ENCODE results near the gene ZNF430. TPM values are rescaled to one million over a fixed set of nuclear protein-coding genes. Genes with fewer than 3 reads are reported as not detected.

Gene ZNF430
- total and polyA plus RNA-seq, 2 of the 8 experiments (the other 6 are each of a cell fraction or from before 2014, with no cell fraction given), result 4.1 to 16.1 TPM

DNA sequence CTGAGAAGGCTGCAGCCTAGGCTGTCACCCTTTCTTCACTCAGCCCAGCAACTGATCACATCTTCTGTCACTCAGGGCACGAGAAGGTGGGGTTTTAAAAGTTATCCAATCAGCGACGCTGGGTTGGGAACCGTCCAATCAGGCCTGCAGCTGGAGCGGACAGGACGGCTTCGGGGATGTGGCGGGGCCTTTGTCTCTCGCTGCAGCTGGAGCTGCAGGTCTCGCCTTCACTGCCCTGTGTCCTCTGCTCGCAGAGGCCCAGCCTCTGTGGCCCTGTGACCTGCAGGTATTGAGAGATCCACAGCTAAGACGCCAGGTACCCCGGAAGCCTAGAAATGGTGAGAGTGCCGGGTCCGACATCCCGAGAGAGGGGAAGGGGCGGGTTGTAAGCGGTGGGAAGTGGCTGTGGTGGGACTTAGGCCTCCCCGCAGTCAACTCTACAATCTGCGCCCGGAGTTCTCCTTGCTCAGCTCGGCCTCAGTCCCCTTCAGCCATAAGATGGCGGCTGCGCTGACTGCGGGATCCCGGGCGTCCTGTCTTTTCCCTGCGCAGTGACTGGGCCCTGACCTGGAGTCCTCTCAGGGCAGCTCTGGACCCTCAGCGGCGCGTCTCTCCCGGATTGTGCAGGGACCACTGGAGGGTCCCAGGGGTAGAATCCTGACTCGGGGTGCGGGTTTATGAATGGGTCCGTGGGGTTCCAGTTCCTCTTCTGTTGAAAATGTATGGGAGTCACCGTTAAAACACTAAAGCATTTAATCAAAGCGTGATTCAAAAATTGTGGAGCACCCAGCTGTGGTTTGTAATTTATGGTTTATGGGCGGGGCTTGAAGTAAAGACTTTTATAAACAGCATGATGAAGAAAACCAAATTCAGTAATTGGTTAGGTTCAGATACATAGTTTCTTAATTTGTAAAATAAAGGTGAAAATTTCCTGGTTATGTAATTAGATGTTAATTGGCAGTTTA, 61.8 kb downstream of the ZNF430 start, which contains the start of gene ZNF714:
ZNF714 (plus strand) TSS at position 193 of the 965 bp plus-strand sequence. CDS start 16,066 bp downstream, outside the sequence.
- no peak within 1 kb of the TSS for H2BK12ac ChIP-seq (ENCODE audit: low read depth, low read length)
- peak within 1 kb of the TSS; percentile 59 for H3K56ac ChIP-seq (replicated peaks; ENCODE audit: insufficient read length, low read depth, low read length)
- H3K79me2 ChIP-seq (ENCODE audit: control insufficient read depth in 1 of 2, insufficient read depth in 2 of 2, low read length in 2 of 2), result peaks cover 0 to 48% of the 10 kb centered on the region in 2 experiments; a peak in 2 of 4 replicates
- CTCF ChIA-PET (ENCODE audit: partially characterized antibody), result no interaction called here
- no peak within 1 kb of the TSS for H4K91ac ChIP-seq (replicated peaks; ENCODE audit: insufficient read length, low read length)
- H3K4me2 ChIP-seq (ENCODE audit: insufficient read depth in 1 of 2, low read depth in 2 of 2, low read length in 2 of 2), result peak within 1 kb of the TSS; percentile 6 to 62
- H2BK15ac ChIP-seq (ENCODE audit: low read length), result no peak within 1 kb of the TSS
- H3K14ac ChIP-seq (ENCODE audit: insufficient read length), result no peak within 1 kb of the TSS
- H2BK20ac ChIP-seq (ENCODE audit: low read length), result no peak within 1 kb of the TSS
- POLR2A ChIA-PET (ENCODE audit: partially characterized antibody), result interaction anchor here (0.6 to 3.1 kb wide), 23 partner anchors 9 to 473 kb away, joined by 3 to 14 read pairs (median 3); partner anchors contain the start of genes ZNF430, ZNF431, ZNF738 and ZNF85
- FAIRE-seq (peak; percentile 98), DNase-seq (ENCODE audit: low read depth in 1 of 2, low spot score in 2 of 2) (peak; percentile 86 to 91)
- H3K9me3 ChIP-seq (ENCODE audit: insufficient read depth in 2 of 2, low read depth in 1 of 2, low read length in 1 of 2), result no peaks in the 10 kb centered on the region
- peak within 1 kb of the TSS; percentile 59 to 93 (median 82) for H3K9ac ChIP-seq (replicated peaks in 1 of 4; ENCODE audit: extremely low read depth in 1 of 4, low read depth in 3 of 4, low read length in 3 of 4)
- H2BK120ac ChIP-seq (replicated peaks; ENCODE audit: low read depth, low read length), result no peak within 1 kb of the TSS
- WGBS, 2 experiments (ENCODE audit: extremely low coverage in 1 of 2, insufficient coverage in 1 of 2, insufficient read length in 1 of 2, insufficient replicate concordance in 2 of 2, low coverage in 1 of 2, low lambda C conversion rate in 2 of 2, missing lambda C conversion rate in 1 of 2), result 2% methylated on average over 38 of the region's 38 CpGs; no CpG with 5 or more reads in 1 of the 2 experiments
- H4K8ac ChIP-seq (ENCODE audit: extremely low read depth, insufficient read depth, low read length), result peak within 1 kb of the TSS; percentile 71; the same call in 1 of the 2 replicates
- H4K20me1 ChIP-seq (replicated peaks in 1 of 2; ENCODE audit: control insufficient read depth in 1 of 2, insufficient read depth in 2 of 2, low read length in 2 of 2), result no peaks in the 10 kb centered on the region
- peak within 1 kb of the TSS; percentile 75 for H3K18ac ChIP-seq (ENCODE audit: extremely low read depth, low read length)
- peak within 1 kb of the TSS; percentile 86 for H3K27ac ChIP-seq (ENCODE audit: low read depth, low read length)
- peak within 1 kb of the TSS; percentile 83 to 97 (median 87) for H3K4me3 ChIP-seq (ENCODE audit: extremely low read depth in 1 of 4, insufficient read depth in 2 of 4, low read depth in 3 of 4, low read length in 4 of 4)
- 0 out of 2 replicates have a peak, but pooled peaks cover 2% of the 10 kb centered on the region for H3K79me1 ChIP-seq (ENCODE audit: low read depth, low read length)
- H2BK5ac ChIP-seq (ENCODE audit: low read depth, low read length), result peak within 1 kb of the TSS; percentile 91
- H4K5ac ChIP-seq (ENCODE audit: insufficient read length, low read depth, low read length), result peak within 1 kb of the TSS; percentile 73
- H3K36me3 ChIP-seq (ENCODE audit: control insufficient read depth in 2 of 4, insufficient read depth in 4 of 4, low read length in 3 of 4), result peaks cover 0 to 35% (median 9%) of the 10 kb centered on the region in 4 experiments; a peak in 7 of 8 replicates
- no peak within 1 kb of the TSS for H2AK5ac ChIP-seq (ENCODE audit: low read depth, low read length)
- no peak within 1 kb of the TSS for H3K4ac ChIP-seq (replicated peaks; ENCODE audit: insufficient read length, low read depth, low read length)
- peaks cover 0 to 2% (median under 1%) of the 10 kb centered on the region in 4 experiments; a peak in 3 of 7 replicates for H3K4me1 ChIP-seq (replicated peaks in 1 of 4; ENCODE audit: control insufficient read depth in 3 of 4, insufficient read depth in 4 of 4, low read length in 3 of 4)
- H3K27me3 ChIP-seq (replicated peaks in 1 of 4; ENCODE audit: control insufficient read depth in 3 of 4, extremely low read depth in 1 of 4, insufficient read depth in 3 of 4, low read length in 3 of 4), result no peaks in the 10 kb centered on the region
- 0 out of 2 replicates have a peak within 1 kb of the TSS, but pooled peaks have one; percentile 89 for H2AFZ ChIP-seq (ENCODE audit: low read length)
- H3K23me2 ChIP-seq (ENCODE audit: low read depth, low read length), result no peaks in the 10 kb centered on the region
- no peak within 1 kb of the TSS for H3K23ac ChIP-seq (ENCODE audit: insufficient read length)
- TF ChIP-seq SP1 (IDR thresholded peaks at IDR 0.05; ENCODE audit: low read depth, low read length) (peak; percentile 95), BCL11A (IDR thresholded peaks at IDR 0.05; ENCODE audit: low read depth in 2 of 2, low read length in 2 of 2) (no peak), TBP (IDR thresholded peaks at IDR 0.05; ENCODE audit: low read depth, low read length) (peak; percentile 94), USF2 (IDR thresholded peaks at IDR 0.05; ENCODE audit: low read length) (no peak), POLR2AphosphoS5 (IDR thresholded peaks at IDR 0.05; ENCODE audit: low read depth, low read length) (peak; percentile 96), JUND (IDR thresholded peaks at IDR 0.05; ENCODE audit: low read length) (no peak), SIN3A (conservative IDR thresholded peaks at IDR 0.05 in 1 of 2, IDR thresholded peaks at IDR 0.05 in 1 of 2; ENCODE audit: low read depth in 1 of 2, low read length in 2 of 2) (peak in 1 of 2 experiments; percentile 84; a peak in 3 of 4 replicates), GTF2F1 (IDR thresholded peaks at IDR 0.05; ENCODE audit: borderline replicate concordance, low read depth, low read length) (peak; percentile 87; the same call in 1 of the 2 replicates), ASH2L (IDR thresholded peaks at IDR 0.05; ENCODE audit: low read length) (peak; percentile 77), PHF8 (conservative IDR thresholded peaks at IDR 0.05; ENCODE audit: low read depth, low read length) (peak; percentile 93)
